HCT116 (cell line): ENCODE data around the gene MATCAP1. TPM values are rescaled to one million over a fixed set of nuclear protein-coding genes. Genes with fewer than 3 reads are reported as not detected.

Experiments
- ATAC-seq: fragments of 200-7000 bp; cut with Tn5 transposase; 2 replicates; pipeline ENCODE4 v1.9.1; 2020; ENCODE audit warnings: mild to moderate bottlenecking, moderate library complexity
- BruUV-seq: library from RNA; stranded (reverse); fragments of 400-500 nt; replicated peaks from 2 replicates; lab custom pipeline; 2021; lab: Mats Ljungman, UMichigan
- CTCF ChIA-PET: fragments of 300-600 bp; sonication (Branson Sonifier 250); formaldehyde crosslinking; loops from one replicate; lab custom pipeline; 2021; ENCODE audit warnings: antibody characterized with exemption; lab: Charles Lee
- POLR2A ChIA-PET: fragments of 300-600, 350-600 bp; sonication (Branson Sonifier 250); formaldehyde crosslinking; loops from one replicate; lab custom pipeline; 2021; ENCODE audit warnings: antibody characterized with exemption; lab: Charles Lee
- RAD21 ChIA-PET, 2 experiments: fragments of 300-600 bp; sonication (Branson Sonifier 250); formaldehyde crosslinking; loops; one replicate each; lab custom pipeline; 2023; ENCODE audit warnings: low total read pairs in 2 of 2; ENCODE audit not compliant: uncharacterized antibody in 2 of 2, unreplicated experiment in 2 of 2, low non-redundant PET in 1 of 2; lab: Charles Lee
- DNase-seq: peaks from one replicate; pipeline ENCODE4 v3.0.0-alpha.2; 2010; ENCODE audit warnings: low read depth, low spot score
- H2AFZ ChIP-seq: fragments of 200-600 bp; shearing (Covaris generic), sonication (generic); 2 replicates; pipeline ENCODE4 v1.6.1; 2017; ENCODE audit warnings: low read depth, mixed run types, mixed read lengths, antibody characterized with exemption, low read length; ENCODE audit not compliant: poor library complexity, severe bottlenecking
- H3K27ac ChIP-seq: 2 replicates; pipeline ENCODE4 v1.5.1; 2012; ENCODE audit warnings: low read depth, low read length
- H3K27me3 ChIP-seq: fragments of 200-600 bp; sonication (generic); 2 replicates; pipeline ENCODE4 v1.6.1; 2016; ENCODE audit warnings: mixed run types, low read length, mixed read lengths; ENCODE audit not compliant: insufficient read depth
- H3K36me3 ChIP-seq, 2 experiments: fragments of 200-500 bp in 1 of 2; fragments of 200-600 bp in 1 of 2; sonication (Bioruptor generic) in 1 of 2; sonication (generic) in 1 of 2; 2 replicates each; pipeline versions ENCODE4 v1.5.1 to v1.6.1; 2014 to 2016; ENCODE audit warnings: low read length in 2 of 2, inconsistent platforms in 1 of 2, mixed read lengths in 1 of 2, mixed run types in 1 of 2; ENCODE audit not compliant: insufficient read depth in 2 of 2, control insufficient read depth in 1 of 2
- H3K4me1 ChIP-seq, 2 experiments: fragments of 200-600 bp in 1 of 2; sonication (generic) in 1 of 2; 2 replicates each; pipeline versions ENCODE4 v1.5.1 to v1.6.1; 2012 to 2017; ENCODE audit warnings: low read length in 2 of 2, inconsistent platforms in 1 of 2, mild to moderate bottlenecking in 1 of 2, mixed read lengths in 1 of 2, mixed run types in 1 of 2, moderate library complexity in 1 of 2; ENCODE audit not compliant: insufficient read depth in 2 of 2, control insufficient read depth in 1 of 2
- H3K4me2 ChIP-seq: fragments of 200-600 bp; sonication (generic); 2 replicates; pipeline ENCODE4 v1.6.1; 2017; ENCODE audit warnings: mixed run types, low read length, mixed read lengths
- H3K4me3 ChIP-seq, 2 experiments: fragments of 200-600 bp in 1 of 2; sonication (generic) in 1 of 2; replicated peaks in 1 of 2; 2 replicates each; pipeline ENCODE4 v1.5.1; 2011 to 2016; ENCODE audit warnings: low read length in 2 of 2, control low read depth in 1 of 2, low read depth in 1 of 2, mild to moderate bottlenecking in 1 of 2, mixed read lengths in 1 of 2, mixed run types in 1 of 2
- H3K79me2 ChIP-seq: fragments of 200-600 bp; sonication (generic); 2 replicates; pipeline ENCODE4 v1.6.1; 2017; ENCODE audit warnings: mild to moderate bottlenecking, mixed run types, low read length, moderate library complexity, mixed read lengths; ENCODE audit not compliant: insufficient read depth
- H3K9ac ChIP-seq: fragments of 200-600 bp; sonication (generic); 2 replicates; pipeline ENCODE4 v1.6.1; 2016; ENCODE audit warnings: low read length, mixed read lengths
- H3K9me2 ChIP-seq: fragments of 200-600 bp; sonication (generic), shearing (Covaris generic); 2 replicates; pipeline ENCODE4 v1.6.1; 2017; ENCODE audit warnings: mixed run types, mild to moderate bottlenecking, moderate library complexity; ENCODE audit not compliant: insufficient read depth
- H3K9me3 ChIP-seq, 2 experiments: fragments of 200-500 bp in 1 of 2; fragments of 200-600 bp in 1 of 2; sonication (Bioruptor generic) in 1 of 2; sonication (generic) in 1 of 2; 2 replicates each; pipeline ENCODE4 v1.6.1; 2014 to 2017; ENCODE audit warnings: low read length in 2 of 2, mixed read lengths in 2 of 2, inconsistent platforms in 1 of 2, low read depth in 1 of 2, mild to moderate bottlenecking in 1 of 2, mixed run types in 1 of 2, moderate library complexity in 1 of 2; ENCODE audit not compliant: control insufficient read depth in 1 of 2, insufficient read depth in 1 of 2
- H4K20me1 ChIP-seq: fragments of 200-600 bp; sonication (generic), shearing (Covaris generic); 2 replicates; pipeline ENCODE4 v1.6.1; 2017; ENCODE audit warnings: mixed run types, mild to moderate bottlenecking, moderate library complexity; ENCODE audit not compliant: insufficient read depth
- CTCF ChIP-seq, 3 experiments: fragments of 200-600 bp in 1 of 3; sonication (generic) in 1 of 3; IDR thresholded peaks in 2 of 3; conservative IDR thresholded peaks in 1 of 3; 2 replicates each; pipeline ENCODE4 v1.5.1; 2012 to 2017; ENCODE audit warnings: low read depth in 2 of 3, low read length in 2 of 3, antibody characterized with exemption in 1 of 3, borderline replicate concordance in 1 of 3, control low read depth in 1 of 3, mild to moderate bottlenecking in 1 of 3, mixed read lengths in 1 of 3, mixed run types in 1 of 3, moderate library complexity in 1 of 3; ENCODE audit not compliant: insufficient read depth in 1 of 3
- REST ChIP-seq: IDR thresholded peaks from 2 replicates; pipeline ENCODE4 v1.6.1; 2012; ENCODE audit warnings: low read depth
- intact Hi-C: fragments of 100-400 bp; cut with micrococcal nuclease; formaldehyde crosslinking; loops from 2 replicates; pipeline ENCODE4 v1.10.0; 2022
- total RNA-seq: library from RNA; stranded (reverse); gene quantifications from one replicate; pipeline ENCODE4 v1.2.1, GENCODE V29; 2021; ENCODE audit not compliant: unreplicated experiment

Gene MATCAP1
- total RNA-seq, 1 experiment from 2014 or later: 38.7 TPM

GRCh38 chr16:67179421-67180080 is 4.2 kb downstream of the MATCAP1 start:
- no peak for ATAC-seq
- Histone ChIP-seq H3K27me3 (no peaks in the 10 kb centered on the region), H3K27ac (peak overlapping the region; percentile 95), H3K9ac (0 out of 2 replicates have a peak overlapping the region, but pooled peaks have one; percentile 77), H2AFZ (no peak overlapping the region), H3K4me3 (no peak overlapping the region), H3K36me3 (0 out of 4 replicates have a peak, but pooled peaks cover 0 to 6% of the 10 kb centered on the region in 2 experiments), H4K20me1 (no peaks in the 10 kb centered on the region), H3K9me2 (no peaks in the 10 kb centered on the region), H3K4me2 (peak overlapping the region; percentile 93; the same call in 1 of the 2 replicates), H3K4me1 (peaks cover 47 to 72% of the 10 kb centered on the region in 2 experiments), H3K79me2 (peaks cover 11% of the 10 kb centered on the region), H3K9me3 (no peaks in the 10 kb centered on the region)
- POLR2A ChIA-PET: no interaction called here
- CTCF ChIA-PET: interaction anchor here (0.7 to 3.4 kb wide), 4 partner anchors 13 to 162 kb away, joined by 3 to 14 read pairs (median 4); partner anchors contain the start of genes E2F4 and ELMO3
- TF ChIP-seq REST (no peak), CTCF (IDR thresholded peaks at IDR 0.05 in 2 of 3, conservative IDR thresholded peaks at IDR 0.05 in 1 of 3; ENCODE audit: borderline replicate concordance in 1 of 3, insufficient read depth in 1 of 3, low read depth in 2 of 3, low read length in 2 of 3) (peak in 2 of 3 experiments; percentile 39 to 50; a peak in 3 of 6 replicates)
- intact Hi-C loops: no loop called here
- RAD21 ChIA-PET: no interaction called here
- no TSS peak for BruUV-seq
- no peak for DNase-seq
